GM19099 (cell line): Measurements from ENCODE around the gene SRSF12.

Experiments
- POLR2A ChIP-seq: IDR thresholded peaks from 3 replicates; pipeline ENCODE4 v1.6.1; 2011; ENCODE audit warnings: low read depth; ENCODE audit not compliant: insufficient read length; ENCODE audit errors: extremely low read depth

SRSF12 gene

DNA sequence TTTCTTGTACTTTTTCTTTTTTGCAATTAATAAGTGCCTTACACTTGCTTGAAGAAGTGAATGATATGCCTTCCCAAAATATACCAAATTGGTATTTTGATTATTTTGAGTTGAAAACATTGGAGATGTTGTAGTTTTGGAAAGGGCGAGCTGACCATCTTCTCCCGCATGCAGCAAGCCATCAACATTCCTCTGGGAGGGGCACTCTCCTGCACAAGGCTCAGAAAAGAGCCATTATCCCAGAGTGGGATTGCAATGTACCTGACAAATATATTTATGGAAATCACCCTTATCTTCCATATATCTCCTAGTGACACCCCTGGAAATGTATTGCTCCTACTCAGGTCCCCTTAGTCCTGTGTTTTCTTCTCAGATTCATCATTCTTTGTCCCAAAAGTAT is 60.1 kb downstream of the SRSF12 start:
- no peak for TF ChIP-seq POLR2A

GRCh38 chr6:89054208-89054607 is 63.7 kb downstream of the SRSF12 start:
- no peak for TF ChIP-seq POLR2A

DNA sequence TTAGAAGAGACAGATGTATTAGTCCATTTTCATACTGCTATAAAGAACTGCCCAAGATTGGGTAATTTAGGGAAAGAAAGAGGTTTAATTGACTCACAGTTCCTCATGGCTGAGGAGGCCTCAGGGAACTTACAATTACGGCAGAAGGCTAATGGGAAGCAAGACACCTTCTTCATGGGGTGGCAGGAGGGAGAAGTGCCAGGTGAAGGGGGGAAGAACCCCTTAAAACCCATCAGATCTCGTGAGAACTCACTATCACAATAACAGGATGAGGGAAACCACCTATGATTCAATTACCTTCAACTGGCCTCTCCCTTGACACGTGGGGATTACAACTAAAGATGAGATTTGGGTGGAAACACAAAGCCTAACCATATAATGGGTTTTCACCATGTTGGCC is 66.2 kb downstream of the SRSF12 start:
- TF ChIP-seq POLR2A: no peak

- no peak for TF ChIP-seq POLR2A
These were observed 67.2 kb downstream of the SRSF12 start for GRCh38 chr6:89050697-89051096.

DNA sequence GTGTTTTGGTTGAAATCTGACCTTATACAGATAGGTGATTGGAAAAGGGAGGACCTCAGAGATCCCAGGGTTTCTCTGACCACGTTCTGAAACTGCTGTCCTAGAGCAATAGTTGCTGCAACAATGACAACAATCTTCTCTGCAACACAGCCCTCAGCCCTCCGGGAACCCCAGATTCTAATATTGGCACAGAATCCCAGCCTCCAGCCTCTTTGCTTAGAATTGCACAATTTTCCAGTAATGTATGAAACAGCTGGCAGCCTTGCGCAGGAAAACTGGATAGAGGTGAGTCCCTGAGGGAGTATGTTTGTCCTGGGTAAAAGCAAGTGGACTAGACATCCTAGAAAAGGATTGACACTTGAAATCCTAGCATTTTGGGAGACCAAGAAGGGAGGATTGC is 67.7 kb downstream of the SRSF12 start:
- no peak for TF ChIP-seq POLR2A

DNA sequence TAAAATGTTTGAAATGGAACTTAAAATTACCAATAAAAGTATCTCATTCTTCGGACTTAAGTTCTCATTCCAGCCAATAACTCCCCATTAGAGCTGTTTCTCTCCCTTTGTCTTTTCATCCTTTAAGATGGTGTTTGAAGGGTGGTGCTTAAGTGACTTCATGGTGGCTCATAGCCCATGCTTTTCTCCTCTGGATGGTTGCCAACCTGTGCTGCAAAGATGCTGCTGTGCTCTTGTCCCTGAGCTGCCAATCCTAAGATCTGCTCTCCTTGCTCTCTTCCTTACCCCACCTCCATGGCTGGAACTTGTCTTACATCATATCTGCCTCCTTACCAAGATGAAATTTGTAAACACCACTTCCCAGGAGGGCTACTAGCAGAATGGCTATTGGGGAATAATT is 68.9 kb downstream of the SRSF12 start:
- no peak for TF ChIP-seq POLR2A

DNA sequence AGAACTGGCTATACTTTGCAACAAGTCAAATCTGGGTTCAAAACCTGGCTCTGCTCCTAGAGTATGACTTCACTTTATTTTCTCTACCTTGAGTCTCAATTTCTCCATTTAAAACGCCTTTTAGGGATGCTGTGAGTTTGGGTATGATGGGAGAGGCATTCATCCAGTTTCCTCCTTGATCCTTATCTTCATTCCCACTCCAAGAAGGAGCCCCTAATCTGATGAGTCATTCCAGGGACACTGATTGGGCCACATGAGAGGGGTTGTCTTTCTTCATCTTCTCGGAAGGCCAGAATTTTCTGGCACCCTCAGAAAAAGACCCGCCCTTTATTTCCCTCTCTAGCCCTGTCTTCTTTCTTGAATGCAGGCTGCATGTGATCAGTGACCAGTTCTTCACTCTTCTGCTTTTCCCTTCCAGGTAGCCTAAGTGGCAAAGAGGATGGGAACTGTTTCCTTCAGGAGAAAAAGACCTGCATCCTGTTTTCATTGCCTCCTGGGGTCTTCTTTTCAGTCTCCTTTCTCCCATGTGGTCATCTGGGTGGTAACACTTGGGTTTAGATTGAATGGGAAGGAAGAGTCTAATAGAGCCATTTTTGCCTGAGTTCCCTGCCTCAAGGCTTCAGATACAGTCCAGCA is 69.5 kb downstream of the SRSF12 start:
- TF ChIP-seq POLR2A: no peak

- no peak for TF ChIP-seq POLR2A
These were observed 70.4 kb downstream of the SRSF12 start for GRCh38 chr6:89047473-89047872.
